ENCODE results near the gene C17orf75. TPM values are rescaled to one million over a fixed set of nuclear protein-coding genes. Genes with fewer than 3 reads are reported as not detected.

Gene C17orf75
- total RNA-seq, 4 donors from 2014 or later, result 3.1 to 8.5 (median 7.5) TPM

DNA sequence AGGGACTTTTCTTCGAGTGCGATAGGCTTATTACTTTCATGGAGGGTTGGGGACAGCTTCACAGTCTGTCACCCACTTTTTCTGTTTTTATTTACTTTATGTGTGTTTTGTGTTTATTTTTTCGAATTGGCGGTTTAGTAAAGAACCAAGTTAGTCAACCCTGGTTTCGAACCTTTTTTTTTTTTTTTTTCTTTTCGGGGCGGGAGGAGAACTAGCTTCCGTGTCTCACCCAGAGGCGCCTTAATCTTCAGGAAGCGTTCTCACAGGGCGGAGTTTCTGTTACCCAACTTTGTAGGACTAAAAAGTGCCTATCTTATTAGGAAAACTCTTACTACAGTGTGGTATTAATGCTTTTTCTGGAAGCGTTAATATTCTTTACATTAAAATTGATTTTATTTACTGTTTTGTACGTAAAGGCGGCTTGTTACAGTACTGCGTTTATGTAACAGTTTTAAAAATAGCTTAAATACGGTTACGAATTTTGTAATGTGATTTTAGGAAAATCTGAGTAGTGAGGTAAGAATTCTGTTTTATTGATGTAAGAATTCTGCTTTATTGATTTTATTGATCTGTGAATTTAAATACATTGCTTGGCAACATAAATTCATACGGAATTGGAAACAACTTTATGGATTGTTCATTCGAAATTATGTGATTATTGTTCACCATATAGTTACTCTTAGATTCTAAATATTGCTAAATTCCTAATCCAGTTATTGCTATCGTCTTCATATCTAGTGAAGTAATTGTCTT lies 8.9 kb upstream of the C17orf75 start:
- TF ChIP-seq, protein P1, sequence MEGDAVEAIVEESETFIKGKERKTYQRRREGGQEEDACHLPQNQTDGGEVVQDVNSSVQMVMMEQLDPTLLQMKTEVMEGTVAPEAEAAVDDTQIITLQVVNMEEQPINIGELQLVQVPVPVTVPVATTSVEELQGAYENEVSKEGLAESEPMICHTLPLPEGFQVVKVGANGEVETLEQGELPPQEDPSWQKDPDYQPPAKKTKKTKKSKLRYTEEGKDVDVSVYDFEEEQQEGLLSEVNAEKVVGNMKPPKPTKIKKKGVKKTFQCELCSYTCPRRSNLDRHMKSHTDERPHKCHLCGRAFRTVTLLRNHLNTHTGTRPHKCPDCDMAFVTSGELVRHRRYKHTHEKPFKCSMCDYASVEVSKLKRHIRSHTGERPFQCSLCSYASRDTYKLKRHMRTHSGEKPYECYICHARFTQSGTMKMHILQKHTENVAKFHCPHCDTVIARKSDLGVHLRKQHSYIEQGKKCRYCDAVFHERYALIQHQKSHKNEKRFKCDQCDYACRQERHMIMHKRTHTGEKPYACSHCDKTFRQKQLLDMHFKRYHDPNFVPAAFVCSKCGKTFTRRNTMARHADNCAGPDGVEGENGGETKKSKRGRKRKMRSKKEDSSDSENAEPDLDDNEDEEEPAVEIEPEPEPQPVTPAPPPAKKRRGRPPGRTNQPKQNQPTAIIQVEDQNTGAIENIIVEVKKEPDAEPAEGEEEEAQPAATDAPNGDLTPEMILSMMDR (IDR thresholded peaks at IDR 0.05; ENCODE audit: low read depth), result no peak

DNA sequence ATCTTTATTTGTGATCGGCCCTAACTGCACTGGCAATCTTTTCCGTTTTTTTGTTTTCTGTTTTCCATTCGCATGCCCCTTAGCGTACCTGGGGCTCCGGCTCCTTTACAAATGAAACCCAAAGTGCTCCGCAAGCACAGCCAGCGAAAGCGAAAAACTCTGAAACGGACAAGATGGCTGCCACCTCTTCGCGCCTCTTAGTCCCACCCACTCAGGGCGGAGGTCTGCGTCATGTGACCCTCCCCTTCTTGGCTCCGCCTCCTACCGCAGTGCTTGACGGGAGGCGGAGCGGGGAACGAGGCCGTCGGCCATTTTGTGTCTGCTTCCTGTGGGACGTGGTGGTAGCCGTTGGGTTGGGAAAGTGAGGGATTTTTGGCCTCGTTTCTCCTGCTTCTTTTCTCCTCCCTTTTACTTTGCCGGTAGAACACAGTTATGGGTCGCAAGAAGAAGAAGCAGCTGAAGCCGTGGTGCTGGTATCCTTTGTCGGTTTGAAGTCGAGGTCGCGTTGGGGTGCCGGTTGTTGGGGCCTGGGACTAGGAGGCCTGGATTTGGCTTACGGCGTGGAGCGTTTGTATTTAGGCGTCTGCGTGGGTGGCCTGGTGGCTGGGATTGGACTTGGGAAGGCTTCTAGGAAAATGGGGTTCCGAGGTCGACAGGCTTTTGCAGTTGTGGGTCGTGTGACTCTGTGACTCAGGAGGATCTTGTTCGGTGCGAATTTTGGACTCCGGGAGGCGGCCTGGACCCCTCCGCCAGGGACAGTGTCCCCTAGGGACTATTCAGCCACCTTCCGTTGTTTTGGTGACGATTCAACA lies 8.1 kb upstream of the C17orf75 start, which contains the start of gene ZNF207:
Gene ZNF207 (plus strand): TSS at position 304 of the 812 bp plus-strand sequence. CDS start 129 bp downstream, at position 433.
- TF ChIP-seq, protein P1 (IDR thresholded peaks at IDR 0.05; ENCODE audit: low read depth), result no peak

DNA sequence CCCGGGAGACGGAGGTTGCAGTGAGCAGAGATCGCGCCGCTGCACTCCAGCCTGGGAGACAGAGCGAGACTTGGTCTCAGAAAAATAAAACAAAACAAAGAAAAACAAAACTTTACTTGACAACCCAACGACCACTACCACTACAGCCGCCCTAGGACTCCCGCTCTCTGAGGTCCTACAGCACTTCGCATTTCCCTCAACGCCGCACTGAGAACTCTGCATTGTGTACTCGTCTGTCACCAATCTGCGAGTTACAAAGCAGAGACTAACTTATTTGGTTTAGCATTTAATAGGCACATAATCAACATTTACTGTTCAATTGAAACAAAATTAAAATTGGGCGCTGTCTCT lies 7.5 kb upstream of the C17orf75 start:
- TF ChIP-seq, protein P1 (IDR thresholded peaks at IDR 0.05; ENCODE audit: low read depth), result no peak

DNA sequence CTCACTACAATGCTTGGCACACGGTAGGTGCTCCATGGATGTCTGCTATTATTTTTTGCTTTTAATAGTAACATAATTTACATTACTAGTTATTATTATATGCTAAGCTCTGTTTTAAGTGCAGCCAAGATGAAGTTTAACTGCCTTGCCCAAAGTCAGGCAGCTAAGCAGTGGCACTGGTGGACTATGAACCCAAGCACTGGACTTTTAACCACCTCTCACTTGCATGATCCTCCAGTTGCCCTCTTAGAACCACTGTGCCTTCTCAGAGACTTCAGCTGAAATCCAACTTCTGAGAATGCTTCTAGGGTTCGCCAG lies 6.5 kb upstream of the C17orf75 start:
- TF ChIP-seq, protein P1 (IDR thresholded peaks at IDR 0.05; ENCODE audit: low read depth), result no peak

DNA sequence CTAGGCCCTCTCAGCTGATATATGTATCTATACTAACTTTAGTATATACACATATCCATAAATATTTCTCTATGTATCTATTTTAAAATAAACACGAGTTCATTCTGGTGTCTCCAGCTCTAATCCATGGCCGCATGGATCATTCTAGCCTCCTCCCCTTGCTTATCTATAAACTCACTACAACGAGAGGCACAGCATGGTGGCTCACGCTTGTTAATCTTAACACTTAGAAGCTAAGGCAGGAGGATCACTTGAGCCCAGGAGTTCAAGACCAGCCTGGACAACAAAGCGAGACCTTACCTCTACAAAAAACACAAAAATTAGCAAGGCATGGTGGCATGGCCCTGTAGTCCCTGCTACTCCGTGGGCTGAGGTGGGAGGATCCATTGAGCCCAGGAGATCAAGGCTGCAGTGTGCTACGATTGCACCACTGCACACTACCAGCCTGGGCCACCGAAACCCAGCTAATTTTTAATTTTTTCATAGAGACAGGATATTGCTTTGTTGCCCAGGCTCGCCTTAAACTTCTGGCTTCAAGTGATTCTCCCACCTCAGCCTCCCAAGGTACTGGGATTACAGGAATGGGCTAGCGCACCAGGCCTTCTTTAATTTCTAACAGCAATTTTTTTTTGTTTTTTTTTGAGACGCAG lies 4.1 kb upstream of the C17orf75 start:
- TF ChIP-seq, protein P1 (IDR thresholded peaks at IDR 0.05; ENCODE audit: low read depth), result no peak

DNA sequence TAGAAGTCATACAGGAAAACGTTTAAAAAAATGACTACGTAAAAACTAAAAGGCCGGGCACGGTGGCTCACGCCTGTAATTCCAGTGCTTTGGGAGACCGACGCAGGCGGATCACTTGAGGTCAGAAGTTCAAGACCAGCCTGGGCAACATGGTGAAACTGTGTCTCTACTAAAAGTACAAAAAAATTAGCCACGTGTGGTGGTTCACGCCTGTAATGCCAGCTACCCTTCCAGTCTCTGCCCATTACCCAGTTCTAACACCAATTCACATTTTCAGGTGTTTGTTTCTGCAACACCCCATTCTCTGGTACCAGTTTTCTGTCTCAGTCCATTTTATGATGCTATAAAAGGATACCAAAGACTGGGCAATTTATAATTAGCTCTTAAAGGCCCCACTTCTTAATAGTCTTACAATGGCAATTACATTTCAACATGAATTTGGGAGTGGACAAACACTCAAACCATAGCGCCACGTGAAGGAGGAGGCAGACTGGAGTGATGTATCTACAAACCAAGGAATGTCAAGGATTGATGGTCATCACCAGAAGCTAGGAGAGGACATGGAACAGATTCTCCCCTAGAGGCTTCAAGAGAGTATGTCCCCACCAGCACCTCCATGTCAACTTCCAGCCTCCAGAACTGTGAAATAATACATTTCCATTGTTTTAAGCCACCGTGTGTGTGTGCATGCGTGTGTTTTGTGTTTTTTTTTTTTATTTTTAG lies 791 bp upstream of the C17orf75 start:
- TF ChIP-seq, protein P1 (IDR thresholded peaks at IDR 0.05; ENCODE audit: low read depth), result no peak

Data from subcutaneous adipose tissue (tissue), 4 donors.